ENCODE measurements around the gene C1orf116. TPM values are rescaled to one million over a fixed set of nuclear protein-coding genes. Genes with fewer than 3 reads are reported as not detected.

Gene C1orf116
- total and polyA plus RNA-seq, 10 of the 15 experiments (the other 5 are each of a cell fraction or from before 2014, with no cell fraction given) = 0.01 to 0.08 TPM; not detected in 8

DNA sequence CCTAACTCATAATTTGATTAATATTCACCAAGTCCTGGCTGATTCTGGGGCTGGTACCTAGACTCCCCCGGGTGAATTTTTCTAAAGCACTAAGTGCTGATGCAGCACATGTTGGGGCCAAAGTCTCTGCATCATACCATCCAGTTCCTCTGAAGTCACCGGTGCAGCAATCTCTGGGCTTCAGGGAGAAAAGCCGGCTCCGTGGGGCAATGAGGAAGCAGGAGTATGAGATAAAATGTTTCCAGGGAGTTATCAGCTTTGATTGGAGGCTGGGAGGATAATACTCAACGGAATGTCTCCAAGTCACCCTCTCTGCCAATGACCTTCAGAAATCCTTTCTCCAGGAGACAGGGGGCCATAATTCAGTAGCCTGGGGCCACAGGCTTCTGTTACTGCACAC is 63.5 kb downstream of the C1orf116 start:
- no peaks in the 10 kb centered on the region for H3K79me2 ChIP-seq (ENCODE audit: control insufficient read depth, insufficient read depth, low read length)
- RAD21 ChIA-PET (ENCODE audit: unreplicated experiment) = interaction anchor here (1.2 to 3.5 kb wide), 3 partner anchors 18 to 42 kb away, joined by 3 to 18 read pairs (median 4); no protein-coding TSS in a partner anchor
- SMC1A ChIA-PET (ENCODE audit: uncharacterized antibody, unreplicated experiment) = interaction anchor here (1.0 to 7.5 kb wide), 5 partner anchors 12 to 102 kb away, joined by 3 to 68 read pairs (median 4); no protein-coding TSS in a partner anchor
- no peak overlapping the region for H3K4me2 ChIP-seq (ENCODE audit: control insufficient read depth, insufficient read depth)
- no peak overlapping the region for H3K4me3 ChIP-seq
- no peaks in the 10 kb centered on the region for H3K9me3 ChIP-seq (replicated peaks; ENCODE audit: control insufficient read depth, insufficient read depth, low read length)
- no peak overlapping the region for H3K9ac ChIP-seq (ENCODE audit: control insufficient read depth, insufficient read depth, low read length)
- intact Hi-C loops (cut with micrococcal nuclease; ENCODE audit: unreplicated experiment) = no loop called here
- CTCF ChIA-PET = interaction anchor here (1.2 to 9.8 kb wide), 6 partner anchors 9 to 36 kb away, joined by 3 to 136 read pairs (median 15); no protein-coding TSS in a partner anchor
- no peaks in the 10 kb centered on the region for H3K36me3 ChIP-seq (ENCODE audit: control insufficient read depth in 2 of 2, insufficient read depth in 2 of 2, low read length in 1 of 2)
- FAIRE-seq (no peak), ATAC-seq (no peak), DNase-seq (ENCODE audit: low read depth, low spot score) (no peak)
- POLR2A ChIA-PET = no interaction called here
- peaks cover 38% of the 10 kb centered on the region for H3K4me1 ChIP-seq (ENCODE audit: control insufficient read depth, insufficient read depth, low read length)
- no peak overlapping the region for H2AFZ ChIP-seq (ENCODE audit: control insufficient read depth, low read depth, low read length)
- TF ChIP-seq SMAD5 (IDR thresholded peaks at IDR 0.05; ENCODE audit: low read depth) = no peak
- TF ChIP-seq PAX5 (IDR thresholded peaks at IDR 0.05; ENCODE audit: borderline replicate concordance, low read depth, low read length) = no peak
- TF ChIP-seq, protein P1, sequence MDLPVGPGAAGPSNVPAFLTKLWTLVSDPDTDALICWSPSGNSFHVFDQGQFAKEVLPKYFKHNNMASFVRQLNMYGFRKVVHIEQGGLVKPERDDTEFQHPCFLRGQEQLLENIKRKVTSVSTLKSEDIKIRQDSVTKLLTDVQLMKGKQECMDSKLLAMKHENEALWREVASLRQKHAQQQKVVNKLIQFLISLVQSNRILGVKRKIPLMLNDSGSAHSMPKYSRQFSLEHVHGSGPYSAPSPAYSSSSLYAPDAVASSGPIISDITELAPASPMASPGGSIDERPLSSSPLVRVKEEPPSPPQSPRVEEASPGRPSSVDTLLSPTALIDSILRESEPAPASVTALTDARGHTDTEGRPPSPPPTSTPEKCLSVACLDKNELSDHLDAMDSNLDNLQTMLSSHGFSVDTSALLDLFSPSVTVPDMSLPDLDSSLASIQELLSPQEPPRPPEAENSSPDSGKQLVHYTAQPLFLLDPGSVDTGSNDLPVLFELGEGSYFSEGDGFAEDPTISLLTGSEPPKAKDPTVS (IDR thresholded peaks at IDR 0.05; ENCODE audit: low read depth, low read length) = no peak
- no peak for TF ChIP-seq SPI1 (IDR thresholded peaks at IDR 0.05; ENCODE audit: borderline replicate concordance, insufficient read depth, low read depth, low read length)
- no peak for TF ChIP-seq HDAC2 (IDR thresholded peaks at IDR 0.05)
- TF ChIP-seq SMARCA5 (IDR thresholded peaks at IDR 0.05) = no peak
- TF ChIP-seq SP1 (IDR thresholded peaks at IDR 0.05; ENCODE audit: low read depth, low read length) = no peak
- TF ChIP-seq PKNOX1 (IDR thresholded peaks at IDR 0.05) = no peak
- no peak overlapping the region for H3K27ac ChIP-seq (ENCODE audit: control insufficient read depth, insufficient read depth)
- H3K27me3 ChIP-seq (replicated peaks in 1 of 2; ENCODE audit: control insufficient read depth in 2 of 2, insufficient read depth in 2 of 2, low read length in 1 of 2) = no peaks in the 10 kb centered on the region
- 89% methylated on average over 5 of the region's 5 CpGs for WGBS (ENCODE audit: insufficient coverage, insufficient replicate concordance, low lambda C conversion rate, missing lambda C conversion rate)
- no peaks in the 10 kb centered on the region for H4K20me1 ChIP-seq (ENCODE audit: control insufficient read depth, insufficient read depth)
- in situ Hi-C loops (cut with MboI) = no loop called here
- BruUV-seq (replicated peaks) = no TSS peak

Other genes starting within 250 kb of the C1orf116 start
Only the 7 nearest of the 9 such genes appear.
- gene FCMR, start 110.8 kb downstream of the C1orf116 start, total RNA-seq (2014; rRNA removed) = 112 and 125 TPM in 2 replicates
- gene FCMR, start 110.8 kb downstream of the C1orf116 start, total RNA-seq (2014; rRNA removed; fragmentation: Illumina TruSeq; extraction: Trizol) = 95.3 and 97.0 TPM in 2 replicates
- gene FCMR, start 110.8 kb downstream of the C1orf116 start, total RNA-seq (2021) = 191 and 207 TPM in 2 replicates
- 110 and 200 TPM in 2 replicates for gene FCMR, start 110.8 kb downstream of the C1orf116 start, polyA plus RNA-seq (2011; rRNA removed)
- 245 and 297 TPM in 2 replicates for gene FCMR, start 110.8 kb downstream of the C1orf116 start, polyA plus RNA-seq (2014; fragmentation: Illumina TruSeq; extraction: Trizol)
- gene FCMR, start 110.8 kb downstream of the C1orf116 start, polyA plus RNA-seq (2014; fragmentation: Nextera tagmentation; extraction: Ambion mirVana) = 10 to 100 TPM; 79.7 to 81.7 TPM
- 155 and 157 TPM in 2 replicates for gene FCMR, start 110.8 kb downstream of the C1orf116 start, polyA plus RNA-seq (2014; rRNA removed)
- gene FCMR, start 110.8 kb downstream of the C1orf116 start, polyA plus RNA-seq (2016; fragmentation: Nextera tagmentation; extraction: Ambion mirVana) = 100 to 1,000 TPM; 107 to 120 TPM
- 1.6 and 1.8 TPM in 2 replicates for gene PIGR, start 86.3 kb downstream of the C1orf116 start, total RNA-seq (2014; rRNA removed)
- 7.6 and 7.9 TPM in 2 replicates for gene PIGR, start 86.3 kb downstream of the C1orf116 start, total RNA-seq (2014; rRNA removed; fragmentation: Illumina TruSeq; extraction: Trizol)
- 4.7 and 5.0 TPM in 2 replicates for gene PIGR, start 86.3 kb downstream of the C1orf116 start, total RNA-seq (2021)
- 1.7 and 1.8 TPM in 2 replicates for gene PIGR, start 86.3 kb downstream of the C1orf116 start, polyA plus RNA-seq (2011; rRNA removed)
- 4.1 and 14.3 TPM in 2 replicates for gene PIGR, start 86.3 kb downstream of the C1orf116 start, polyA plus RNA-seq (2014; fragmentation: Illumina TruSeq; extraction: Trizol)
- gene PIGR, start 86.3 kb downstream of the C1orf116 start, polyA plus RNA-seq (2014; fragmentation: Nextera tagmentation; extraction: Ambion mirVana) = 1 to 10 TPM; 1.1 to 2.0 TPM
- 1.7 and 2.4 TPM in 2 replicates for gene PIGR, start 86.3 kb downstream of the C1orf116 start, polyA plus RNA-seq (2014; rRNA removed)
- 1 to 10 TPM in 1 of 2 experiments, under 1 TPM in 1; 0.96 to 1.2 TPM for gene PIGR, start 86.3 kb downstream of the C1orf116 start, polyA plus RNA-seq (2016; fragmentation: Nextera tagmentation; extraction: Ambion mirVana)
- gene FCAMR, start 62.3 kb downstream of the C1orf116 start, total RNA-seq (2014; rRNA removed) = 0.06 and 0.16 TPM in 2 replicates
- 0.04 and 0.14 TPM in 2 replicates for gene FCAMR, start 62.3 kb downstream of the C1orf116 start, total RNA-seq (2014; rRNA removed; fragmentation: Illumina TruSeq; extraction: Trizol)
- not detected in 2 replicates for gene FCAMR, start 62.3 kb downstream of the C1orf116 start, total RNA-seq (2021)
- 0.08 TPM in 1 of 2 replicates, not detected in the other for gene FCAMR, start 62.3 kb downstream of the C1orf116 start, polyA plus RNA-seq (2011; rRNA removed)
- gene FCAMR, start 62.3 kb downstream of the C1orf116 start, polyA plus RNA-seq (2014; fragmentation: Illumina TruSeq; extraction: Trizol) = 0.04 and 0.11 TPM in 2 replicates
- gene FCAMR, start 62.3 kb downstream of the C1orf116 start, polyA plus RNA-seq (2014; fragmentation: Nextera tagmentation; extraction: Ambion mirVana) = under 1 TPM in 1 of 2 experiments, not detected in 1; 0.05 TPM
- 0.15 and 0.16 TPM in 2 replicates for gene FCAMR, start 62.3 kb downstream of the C1orf116 start, polyA plus RNA-seq (2014; rRNA removed)
- under 1 TPM in 1 of 2 experiments, not detected in 1; 0.14 TPM for gene FCAMR, start 62.3 kb downstream of the C1orf116 start, polyA plus RNA-seq (2016; fragmentation: Nextera tagmentation; extraction: Ambion mirVana)
- gene YOD1, start 18.5 kb upstream of the C1orf116 start, total RNA-seq (2014; rRNA removed) = 7.7 and 9.5 TPM in 2 replicates
- gene YOD1, start 18.5 kb upstream of the C1orf116 start, total RNA-seq (2014; rRNA removed; fragmentation: Illumina TruSeq; extraction: Trizol) = 7.9 TPM in 2 replicates
- gene YOD1, start 18.5 kb upstream of the C1orf116 start, total RNA-seq (2021) = 6.9 and 7.1 TPM in 2 replicates
- gene YOD1, start 18.5 kb upstream of the C1orf116 start, polyA plus RNA-seq (2011; rRNA removed) = 4.4 and 5.6 TPM in 2 replicates
- gene YOD1, start 18.5 kb upstream of the C1orf116 start, polyA plus RNA-seq (2014; fragmentation: Illumina TruSeq; extraction: Trizol) = 6.6 and 7.9 TPM in 2 replicates
- gene YOD1, start 18.5 kb upstream of the C1orf116 start, polyA plus RNA-seq (2014; fragmentation: Nextera tagmentation; extraction: Ambion mirVana) = 1 to 10 TPM; 2.1 to 2.2 TPM
- gene YOD1, start 18.5 kb upstream of the C1orf116 start, polyA plus RNA-seq (2014; rRNA removed) = 3.3 and 4.0 TPM in 2 replicates
- 1 to 10 TPM; 4.9 to 5.1 TPM for gene YOD1, start 18.5 kb upstream of the C1orf116 start, polyA plus RNA-seq (2016; fragmentation: Nextera tagmentation; extraction: Ambion mirVana)
- gene PFKFB2, start 20.5 kb upstream of the C1orf116 start, total RNA-seq (2014; rRNA removed) = 1.1 and 1.2 TPM in 2 replicates
- 1.1 and 1.3 TPM in 2 replicates for gene PFKFB2, start 20.5 kb upstream of the C1orf116 start, total RNA-seq (2014; rRNA removed; fragmentation: Illumina TruSeq; extraction: Trizol)
- 0.95 and 1.9 TPM in 2 replicates for gene PFKFB2, start 20.5 kb upstream of the C1orf116 start, total RNA-seq (2021)
- gene PFKFB2, start 20.5 kb upstream of the C1orf116 start, polyA plus RNA-seq (2011; rRNA removed) = 1.3 and 1.6 TPM in 2 replicates
- gene PFKFB2, start 20.5 kb upstream of the C1orf116 start, polyA plus RNA-seq (2014; fragmentation: Illumina TruSeq; extraction: Trizol) = 0.62 and 1.1 TPM in 2 replicates
- gene PFKFB2, start 20.5 kb upstream of the C1orf116 start, polyA plus RNA-seq (2014; fragmentation: Nextera tagmentation; extraction: Ambion mirVana) = under 1 TPM; 0.40 to 0.47 TPM
- gene PFKFB2, start 20.5 kb upstream of the C1orf116 start, polyA plus RNA-seq (2014; rRNA removed) = 0.44 and 1.2 TPM in 2 replicates
- under 1 TPM; 0.43 to 0.63 TPM for gene PFKFB2, start 20.5 kb upstream of the C1orf116 start, polyA plus RNA-seq (2016; fragmentation: Nextera tagmentation; extraction: Ambion mirVana)
- gene C4BPB, start 56.1 kb upstream of the C1orf116 start, total RNA-seq (2014; rRNA removed) = 0.11 TPM in 1 of 2 replicates, not detected in the other
- 0.31 and 0.46 TPM in 2 replicates for gene C4BPB, start 56.1 kb upstream of the C1orf116 start, total RNA-seq (2014; rRNA removed; fragmentation: Illumina TruSeq; extraction: Trizol)
- gene C4BPB, start 56.1 kb upstream of the C1orf116 start, total RNA-seq (2021) = 0.40 and 0.54 TPM in 2 replicates
- gene C4BPB, start 56.1 kb upstream of the C1orf116 start, polyA plus RNA-seq (2011; rRNA removed) = 0.53 and 0.92 TPM in 2 replicates
- gene C4BPB, start 56.1 kb upstream of the C1orf116 start, polyA plus RNA-seq (2014; fragmentation: Illumina TruSeq; extraction: Trizol) = 0.41 TPM in 1 of 2 replicates, not detected in the other
- gene C4BPB, start 56.1 kb upstream of the C1orf116 start, polyA plus RNA-seq (2014; fragmentation: Nextera tagmentation; extraction: Ambion mirVana) = under 1 TPM; 0.44 to 0.84 TPM
- 0.19 and 1.2 TPM in 2 replicates for gene C4BPB, start 56.1 kb upstream of the C1orf116 start, polyA plus RNA-seq (2014; rRNA removed)
- under 1 TPM; 0.31 to 0.69 TPM for gene C4BPB, start 56.1 kb upstream of the C1orf116 start, polyA plus RNA-seq (2016; fragmentation: Nextera tagmentation; extraction: Ambion mirVana)
- gene C4BPA, start 71.5 kb upstream of the C1orf116 start, total RNA-seq (2014; rRNA removed) = not detected in 2 replicates
- gene C4BPA, start 71.5 kb upstream of the C1orf116 start, total RNA-seq (2014; rRNA removed; fragmentation: Illumina TruSeq; extraction: Trizol) = not detected in 2 replicates
- 0.21 and 0.31 TPM in 2 replicates for gene C4BPA, start 71.5 kb upstream of the C1orf116 start, total RNA-seq (2021)
- gene C4BPA, start 71.5 kb upstream of the C1orf116 start, polyA plus RNA-seq (2011; rRNA removed) = not detected in 2 replicates
- not detected in 2 replicates for gene C4BPA, start 71.5 kb upstream of the C1orf116 start, polyA plus RNA-seq (2014; fragmentation: Illumina TruSeq; extraction: Trizol)
- gene C4BPA, start 71.5 kb upstream of the C1orf116 start, polyA plus RNA-seq (2014; fragmentation: Nextera tagmentation; extraction: Ambion mirVana) = not detected
- gene C4BPA, start 71.5 kb upstream of the C1orf116 start, polyA plus RNA-seq (2014; rRNA removed) = not detected in 2 replicates
- not detected for gene C4BPA, start 71.5 kb upstream of the C1orf116 start, polyA plus RNA-seq (2016; fragmentation: Nextera tagmentation; extraction: Ambion mirVana)